ENCODE data around the gene PPM1F. TPM values are rescaled to one million over a fixed set of nuclear protein-coding genes. Genes with fewer than 3 reads are reported as not detected.

The PPM1F gene
- polyA plus RNA-seq, 1 donor from 2014 or later, result 28.3 TPM

DNA sequence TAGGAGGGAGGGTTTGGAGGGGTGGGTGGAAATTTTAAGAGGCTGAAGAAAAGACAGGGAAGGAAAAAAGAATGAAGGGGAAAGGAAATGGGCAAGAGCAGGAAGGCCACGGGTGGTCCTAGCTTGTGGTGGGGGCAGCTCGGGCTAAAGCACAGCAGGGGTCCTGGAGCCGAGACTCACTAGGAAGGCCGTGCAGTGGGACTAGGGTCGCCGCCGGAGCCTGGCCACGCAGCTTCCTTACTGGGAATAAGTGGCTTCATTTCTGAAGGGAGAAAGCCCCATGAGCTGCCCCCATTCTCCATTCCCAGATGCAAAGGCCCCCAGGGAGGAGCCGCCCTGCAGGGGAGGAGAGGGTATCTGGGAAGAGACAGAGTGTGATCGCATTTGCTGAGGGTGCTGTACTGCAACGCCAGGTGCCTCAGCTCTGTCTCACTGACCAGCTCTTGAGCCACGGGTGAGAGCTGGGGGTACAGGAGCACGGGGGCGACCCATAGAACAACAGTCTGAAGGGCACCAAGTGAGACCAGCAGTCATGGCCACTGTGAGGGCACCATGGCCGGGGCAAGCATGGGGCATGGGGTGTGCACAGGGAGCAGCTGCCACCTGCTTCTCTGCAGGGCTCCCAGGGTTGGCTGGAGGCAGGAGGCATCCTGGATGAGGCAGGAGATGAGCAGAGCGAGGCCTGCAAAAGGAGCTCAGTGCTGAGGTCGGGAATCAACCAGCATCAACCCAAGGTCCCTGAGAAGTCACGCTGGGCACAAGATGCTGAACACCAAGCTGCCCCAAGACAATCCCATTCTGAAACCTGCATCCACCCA, 18.4 kb upstream of the PPM1F start:
- no peaks in the 10 kb centered on the region for H3K27me3 ChIP-seq (ENCODE audit: insufficient read depth, low read depth, low read length)
- H3K27ac ChIP-seq (ENCODE audit: low read length), result no peak overlapping the region
- no peaks in the 10 kb centered on the region for H3K9me2 ChIP-seq (ENCODE audit: insufficient read depth, low read length)
- TF ChIP-seq EZH2 (IDR thresholded peaks at IDR 0.05; ENCODE audit: borderline replicate concordance, insufficient read depth, low read length, poor library complexity, severe bottlenecking) (no peak), CTCF (IDR thresholded peaks at IDR 0.05; ENCODE audit: poor library complexity, severe bottlenecking) (no peak), TAF1 (IDR thresholded peaks at IDR 0.05; ENCODE audit: low read depth) (no peak), RAD21 (conservative IDR thresholded peaks at IDR 0.05) (no peak), MXI1 (conservative IDR thresholded peaks at IDR 0.05; ENCODE audit: poor library complexity, severe bottlenecking) (no peak), POLR2AphosphoS5 (IDR thresholded peaks at IDR 0.05) (no peak), EP300 (conservative IDR thresholded peaks at IDR 0.05; ENCODE audit: poor library complexity, severe bottlenecking) (no peak), SMC3 (conservative IDR thresholded peaks at IDR 0.05; ENCODE audit: poor library complexity) (no peak)
- TF ChIP-seq, protein P1, sequence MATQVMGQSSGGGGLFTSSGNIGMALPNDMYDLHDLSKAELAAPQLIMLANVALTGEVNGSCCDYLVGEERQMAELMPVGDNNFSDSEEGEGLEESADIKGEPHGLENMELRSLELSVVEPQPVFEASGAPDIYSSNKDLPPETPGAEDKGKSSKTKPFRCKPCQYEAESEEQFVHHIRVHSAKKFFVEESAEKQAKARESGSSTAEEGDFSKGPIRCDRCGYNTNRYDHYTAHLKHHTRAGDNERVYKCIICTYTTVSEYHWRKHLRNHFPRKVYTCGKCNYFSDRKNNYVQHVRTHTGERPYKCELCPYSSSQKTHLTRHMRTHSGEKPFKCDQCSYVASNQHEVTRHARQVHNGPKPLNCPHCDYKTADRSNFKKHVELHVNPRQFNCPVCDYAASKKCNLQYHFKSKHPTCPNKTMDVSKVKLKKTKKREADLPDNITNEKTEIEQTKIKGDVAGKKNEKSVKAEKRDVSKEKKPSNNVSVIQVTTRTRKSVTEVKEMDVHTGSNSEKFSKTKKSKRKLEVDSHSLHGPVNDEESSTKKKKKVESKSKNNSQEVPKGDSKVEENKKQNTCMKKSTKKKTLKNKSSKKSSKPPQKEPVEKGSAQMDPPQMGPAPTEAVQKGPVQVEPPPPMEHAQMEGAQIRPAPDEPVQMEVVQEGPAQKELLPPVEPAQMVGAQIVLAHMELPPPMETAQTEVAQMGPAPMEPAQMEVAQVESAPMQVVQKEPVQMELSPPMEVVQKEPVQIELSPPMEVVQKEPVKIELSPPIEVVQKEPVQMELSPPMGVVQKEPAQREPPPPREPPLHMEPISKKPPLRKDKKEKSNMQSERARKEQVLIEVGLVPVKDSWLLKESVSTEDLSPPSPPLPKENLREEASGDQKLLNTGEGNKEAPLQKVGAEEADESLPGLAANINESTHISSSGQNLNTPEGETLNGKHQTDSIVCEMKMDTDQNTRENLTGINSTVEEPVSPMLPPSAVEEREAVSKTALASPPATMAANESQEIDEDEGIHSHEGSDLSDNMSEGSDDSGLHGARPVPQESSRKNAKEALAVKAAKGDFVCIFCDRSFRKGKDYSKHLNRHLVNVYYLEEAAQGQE (IDR thresholded peaks at IDR 0.05; ENCODE audit: borderline replicate concordance), result no peak
- H3K36me3 ChIP-seq (ENCODE audit: insufficient read depth, low read length), result no peaks in the 10 kb centered on the region
- no peaks in the 10 kb centered on the region for H4K20me1 ChIP-seq (ENCODE audit: insufficient read depth)
- no peaks in the 10 kb centered on the region for H3K9me3 ChIP-seq (ENCODE audit: low read length)
- H3K4me2 ChIP-seq (ENCODE audit: low read length), result no peak overlapping the region
- no peaks in the 10 kb centered on the region for H3K79me2 ChIP-seq (replicated peaks; ENCODE audit: insufficient read depth, low read length)
- no peaks in the 10 kb centered on the region for H3F3A ChIP-seq (ENCODE audit: insufficient read depth, low read length, poor library complexity, severe bottlenecking)
- no peak overlapping the region for H2AFZ ChIP-seq (ENCODE audit: low read depth, low read length)
- no peak overlapping the region for H3K9ac ChIP-seq (ENCODE audit: low read length)
- H3K4me3 ChIP-seq (ENCODE audit: low read length), result no peak overlapping the region

DNA sequence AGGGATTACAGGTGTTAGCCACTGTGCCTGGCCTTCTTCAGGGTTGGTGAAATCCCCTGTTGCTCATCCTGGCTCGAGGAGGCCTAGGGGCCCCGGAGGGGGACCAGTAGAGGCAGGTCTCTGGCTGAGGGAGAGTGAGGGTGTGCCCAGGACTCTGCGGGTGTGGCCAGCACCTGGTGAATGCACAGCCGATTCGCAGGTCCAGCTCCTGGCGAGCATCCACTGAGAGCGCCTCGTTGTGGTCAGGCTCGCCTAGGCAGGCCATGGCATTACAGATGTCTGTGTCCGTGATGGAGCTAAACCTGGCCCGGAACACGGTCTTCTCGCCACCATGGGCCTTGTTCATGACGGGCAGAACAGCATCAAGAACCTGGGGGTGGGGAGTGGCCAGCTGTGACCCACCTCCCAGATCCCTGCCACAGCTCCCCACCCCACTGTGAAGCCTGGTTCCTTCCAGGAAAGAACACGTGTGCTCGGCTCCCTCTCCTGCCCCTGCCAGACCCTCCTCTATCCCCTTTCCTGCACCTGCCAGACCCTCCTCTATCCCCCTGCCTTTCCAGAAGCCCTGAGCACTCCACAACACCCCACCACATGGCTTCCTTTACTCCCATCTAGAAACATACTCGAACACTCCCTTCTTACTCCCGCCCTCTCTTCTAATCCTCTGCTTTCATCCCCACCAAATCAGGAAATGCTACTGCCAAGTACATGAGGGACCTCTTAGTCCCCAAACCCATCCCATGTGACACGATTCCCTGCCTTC, 17.6 kb upstream of the PPM1F start:
- H3K27me3 ChIP-seq (ENCODE audit: insufficient read depth, low read depth, low read length), result no peaks in the 10 kb centered on the region
- no peaks in the 10 kb centered on the region for H4K20me1 ChIP-seq (ENCODE audit: insufficient read depth)
- H3K4me2 ChIP-seq (ENCODE audit: low read length), result no peak overlapping the region
- H3K27ac ChIP-seq (ENCODE audit: low read length), result no peak overlapping the region
- no peak for TF ChIP-seq POLR2AphosphoS5 (IDR thresholded peaks at IDR 0.05)
- TF ChIP-seq, protein P1 (IDR thresholded peaks at IDR 0.05; ENCODE audit: borderline replicate concordance), result no peak
- no peak for TF ChIP-seq RAD21 (conservative IDR thresholded peaks at IDR 0.05)
- H3F3A ChIP-seq (ENCODE audit: insufficient read depth, low read length, poor library complexity, severe bottlenecking), result no peaks in the 10 kb centered on the region
- no peaks in the 10 kb centered on the region for H3K9me2 ChIP-seq (ENCODE audit: insufficient read depth, low read length)
- H3K79me2 ChIP-seq (replicated peaks; ENCODE audit: insufficient read depth, low read length), result no peaks in the 10 kb centered on the region
- no peaks in the 10 kb centered on the region for H3K9me3 ChIP-seq (ENCODE audit: low read length)
- no peak overlapping the region for H3K9ac ChIP-seq (ENCODE audit: low read length)
- H2AFZ ChIP-seq (ENCODE audit: low read depth, low read length), result no peak overlapping the region
- H3K36me3 ChIP-seq (ENCODE audit: insufficient read depth, low read length), result no peaks in the 10 kb centered on the region
- H3K4me3 ChIP-seq (ENCODE audit: low read length), result no peak overlapping the region

All from neural cell (in vitro differentiated cells).